ENCODE results near the gene NRG3. TPM values are rescaled to one million over a fixed set of nuclear protein-coding genes. Genes with fewer than 3 reads are reported as not detected.

Gene NRG3
- total RNA-seq, 2 experiments from 2014 or later = not detected

GRCh38 chr10:81900989-81901388, 26.0 kb downstream of the NRG3 start:
- H3K4me3 ChIP-seq (ENCODE audit: low read length) = no peak overlapping the region
- H3K27me3 Mint-ChIP-seq = no peaks in the 10 kb centered on the region
- H3K4me1 ChIP-seq (ENCODE audit: insufficient read depth, low read length) = no peaks in the 10 kb centered on the region
- no peaks in the 10 kb centered on the region for H3K27me3 ChIP-seq (ENCODE audit: control insufficient read depth in 1 of 2, insufficient read depth in 2 of 2, low read length in 2 of 2)
- ATAC-seq (ENCODE audit: poor library complexity) (no peak), DNase-seq (no peak)
- no peaks in the 10 kb centered on the region for H3K9me3 Mint-ChIP-seq
- H3K4me3 Mint-ChIP-seq = no peak overlapping the region
- H3K36me3 ChIP-seq (ENCODE audit: insufficient read depth, low read length) = no peaks in the 10 kb centered on the region
- no peak for TF ChIP-seq CTCF (IDR thresholded peaks at IDR 0.05)
- H3K27ac Mint-ChIP-seq = no peak overlapping the region
- peaks cover 0 to 5% of the 10 kb centered on the region in 2 experiments for H3K9me3 ChIP-seq (ENCODE audit: control insufficient read depth in 1 of 2, insufficient read depth in 1 of 2, low read length in 2 of 2)
- ChIA-PET POLR2A (no interaction called here), CTCF (no interaction called here)
- intact Hi-C loops (cut with DNase I, micrococcal nuclease) = no loop called here
- H3K4me1 Mint-ChIP-seq (ENCODE audit: low read depth) = no peaks in the 10 kb centered on the region
- no peak overlapping the region for H3K27ac ChIP-seq (ENCODE audit: low read depth in 1 of 2, low read length in 2 of 2)
- H3K36me3 Mint-ChIP-seq (ENCODE audit: low read depth) = no peaks in the 10 kb centered on the region

- intact Hi-C loops (cut with DNase I, micrococcal nuclease) = no loop called here
- H3K4me1 Mint-ChIP-seq (ENCODE audit: low read depth) = no peaks in the 10 kb centered on the region
- Histone ChIP-seq H3K36me3 (ENCODE audit: insufficient read depth, low read length) (no peaks in the 10 kb centered on the region), H3K4me1 (ENCODE audit: insufficient read depth, low read length) (no peaks in the 10 kb centered on the region), H3K4me3 (ENCODE audit: low read length) (no peak overlapping the region), H3K27me3 (ENCODE audit: control insufficient read depth in 1 of 2, insufficient read depth in 2 of 2, low read length in 2 of 2) (no peaks in the 10 kb centered on the region), H3K27ac (ENCODE audit: low read depth in 1 of 2, low read length in 2 of 2) (no peak overlapping the region), H3K9me3 (ENCODE audit: control insufficient read depth in 1 of 2, insufficient read depth in 1 of 2, low read length in 2 of 2) (peaks cover 0 to 5% of the 10 kb centered on the region in 2 experiments)
- no peak for TF ChIP-seq CTCF (IDR thresholded peaks at IDR 0.05)
- ATAC-seq (ENCODE audit: poor library complexity) (no peak), DNase-seq (no peak)
- POLR2A ChIA-PET = no interaction called here
- H3K9me3 Mint-ChIP-seq = no peaks in the 10 kb centered on the region
- H3K36me3 Mint-ChIP-seq (ENCODE audit: low read depth) = no peaks in the 10 kb centered on the region
- no peaks in the 10 kb centered on the region for H3K27me3 Mint-ChIP-seq
- CTCF ChIA-PET = no interaction called here
- no peak overlapping the region for H3K4me3 Mint-ChIP-seq
- no peak overlapping the region for H3K27ac Mint-ChIP-seq
Measured at GRCh38 chr10:81903472-81903871, 28.5 kb downstream of the NRG3 start.

GRCh38 chr10:81905161-81905560, 30.2 kb downstream of the NRG3 start:
- no peak overlapping the region for H3K27ac Mint-ChIP-seq
- ATAC-seq (ENCODE audit: poor library complexity) = no peak
- Histone ChIP-seq H3K4me3 (ENCODE audit: low read length) (no peak overlapping the region), H3K4me1 (ENCODE audit: insufficient read depth, low read length) (no peaks in the 10 kb centered on the region), H3K9me3 (ENCODE audit: control insufficient read depth in 1 of 2, insufficient read depth in 1 of 2, low read length in 2 of 2) (no peaks in the 10 kb centered on the region), H3K27me3 (ENCODE audit: control insufficient read depth in 1 of 2, insufficient read depth in 2 of 2, low read length in 2 of 2) (no peaks in the 10 kb centered on the region), H3K27ac (ENCODE audit: low read depth in 1 of 2, low read length in 2 of 2) (no peak overlapping the region), H3K36me3 (ENCODE audit: insufficient read depth, low read length) (no peaks in the 10 kb centered on the region)
- no peaks in the 10 kb centered on the region for H3K4me1 Mint-ChIP-seq (ENCODE audit: low read depth)
- H3K36me3 Mint-ChIP-seq (ENCODE audit: low read depth) = no peaks in the 10 kb centered on the region
- no peak overlapping the region for H3K4me3 Mint-ChIP-seq
- intact Hi-C loops (cut with DNase I, micrococcal nuclease) = no loop called here
- ChIA-PET CTCF (no interaction called here), POLR2A (no interaction called here)
- H3K27me3 Mint-ChIP-seq = no peaks in the 10 kb centered on the region
- peaks cover 2% of the 10 kb centered on the region for H3K9me3 Mint-ChIP-seq
- no peak for DNase-seq
- TF ChIP-seq CTCF (IDR thresholded peaks at IDR 0.05) = no peak
